ENCODE measurements around the gene GPR89B.

- TF ChIP-seq POLR2AphosphoS5 (IDR thresholded peaks at IDR 0.05; ENCODE audit: insufficient read depth, low read depth, low read length) (no peak), CTCF (IDR thresholded peaks at IDR 0.05; ENCODE audit: extremely low read depth in 1 of 2, insufficient read depth in 1 of 2, low read depth in 1 of 2, low read length in 2 of 2) (no peak)
Observed at GRCh38 chr1:148010527-148010926, 82.3 kb downstream of the GPR89B start.

Data from endothelial cell of umbilical vein (primary cell).